B cell (primary cell): ENCODE results near the gene ACTN1.

Experiments
- CTCF ChIP-seq: fragments of 200-600 bp; IDR thresholded peaks from one replicate; pipeline ENCODE4 v1.8.0; 2022; ENCODE audit warnings: antibody characterized with exemption, mild to moderate bottlenecking
- EZH2 ChIP-seq: IDR thresholded peaks from 2 replicates; pipeline ENCODE4 v1.6.1; 2012; ENCODE audit warnings: borderline replicate concordance, low read depth, mild to moderate bottlenecking, moderate library complexity, low read length; ENCODE audit not compliant: insufficient read depth, poor library complexity, severe bottlenecking

- TF ChIP-seq CTCF (no peak), EZH2 (no peak)
Observed at GRCh38 chr14:68936980-68937379, 42.1 kb downstream of the ACTN1 start.
